SK-N-SH (cell line): Measurements from ENCODE around the gene OGDHL. TPM values are rescaled to one million over a fixed set of nuclear protein-coding genes. Genes with fewer than 3 reads are reported as not detected.

Source experiments
- CTCF ChIA-PET: fragments of 300-600, 350-600 bp; formaldehyde crosslinking; extraction: SDS; loops from one replicate; lab custom pipeline; 2021; lab: Yijun Ruan, JAX
- POLR2A ChIA-PET: fragments of 350-600 bp; sonication (Branson Sonifier 250); formaldehyde crosslinking; extraction: SDS; loops from one replicate; lab custom pipeline; 2020; ENCODE audit warnings: antibody characterized with exemption, inconsistent platforms; lab: Yijun Ruan, JAX
- DNase-seq: peaks from one replicate; pipeline ENCODE4 v3.0.0; 2012
- H2AFZ ChIP-seq: fragments of 200-600 bp; sonication (generic); 2 replicates; pipeline ENCODE4 v1.8.1; 2016; ENCODE audit warnings: antibody characterized with exemption, mild to moderate bottlenecking, low read depth
- H3F3A ChIP-seq: fragments of 200-600 bp; sonication (generic); replicated peaks from 2 replicates; pipeline ENCODE3; 2016; ENCODE audit warnings: antibody characterized with exemption, mild to moderate bottlenecking; ENCODE audit not compliant: insufficient read depth
- H3K27ac ChIP-seq, 2 experiments: fragments of 200-500 bp in 1 of 2; fragments of 200-600 bp in 1 of 2; sonication (Bioruptor generic) in 1 of 2; sonication (generic), shearing (Covaris generic) in 1 of 2; 2 replicates each; pipeline versions ENCODE4 v1.5.1 to v1.6.1; 2014 to 2016; ENCODE audit warnings: low read depth in 2 of 2, inconsistent platforms in 1 of 2, low read length in 1 of 2, mild to moderate bottlenecking in 1 of 2, mixed read lengths in 1 of 2
- H3K27me3 ChIP-seq: fragments of 200-600 bp; sonication (generic), shearing (Covaris generic); 2 replicates; pipeline ENCODE4 v1.6.1; 2016; ENCODE audit warnings: mixed run types; ENCODE audit not compliant: insufficient read depth
- H3K36me3 ChIP-seq, 2 experiments: fragments of 200-500 bp in 1 of 2; fragments of 200-600 bp in 1 of 2; sonication (Bioruptor generic) in 1 of 2; sonication (generic) in 1 of 2; replicated peaks in 1 of 2; 2 replicates each; pipeline versions ENCODE3 to v1.5.1; 2014 to 2016; ENCODE audit warnings: low read length in 1 of 2, mild to moderate bottlenecking in 1 of 2; ENCODE audit not compliant: insufficient read depth in 2 of 2, control insufficient read depth in 1 of 2
- H3K4me1 ChIP-seq, 2 experiments: fragments of 200-500 bp in 1 of 2; fragments of 200-600 bp in 1 of 2; sonication (Bioruptor generic) in 1 of 2; sonication (generic), shearing (Covaris generic) in 1 of 2; 2 replicates each; pipeline versions ENCODE4 v1.5.1 to v1.6.1; 2014 to 2016; ENCODE audit warnings: low read depth in 1 of 2, low read length in 1 of 2, mixed run types in 1 of 2; ENCODE audit not compliant: insufficient read depth in 2 of 2, control insufficient read depth in 1 of 2
- H3K4me2 ChIP-seq: fragments of 200-600 bp; sonication (generic), shearing (Covaris generic); 2 replicates; pipeline ENCODE4 v1.6.1; 2017; ENCODE audit warnings: mixed run types
- H3K4me3 ChIP-seq, 2 experiments: fragments of 200-500 bp in 1 of 2; fragments of 200-600 bp in 1 of 2; sonication (Bioruptor generic) in 1 of 2; sonication (generic), shearing (Covaris generic) in 1 of 2; 2 replicates each; pipeline versions ENCODE4 v1.5.1 to v1.8.1; 2014 to 2016; ENCODE audit warnings: low read depth in 2 of 2, inconsistent platforms in 1 of 2, low read length in 1 of 2, mild to moderate bottlenecking in 1 of 2, mixed read lengths in 1 of 2, moderate library complexity in 1 of 2
- H3K79me2 ChIP-seq: fragments of 200-600 bp; sonication (generic); 2 replicates; pipeline ENCODE4 v1.8.1; 2017; ENCODE audit warnings: mild to moderate bottlenecking; ENCODE audit not compliant: insufficient read depth
- H3K9ac ChIP-seq: fragments of 200-600 bp; sonication (generic); 2 replicates; pipeline ENCODE4 v1.6.1; 2017; ENCODE audit warnings: mixed run types
- H3K9me2 ChIP-seq: fragments of 200-600 bp; sonication (generic); 2 replicates; pipeline ENCODE4 v1.6.1; 2017; ENCODE audit warnings: mixed run types
- H3K9me3 ChIP-seq: fragments of 200-600 bp; sonication (generic); 2 replicates; pipeline ENCODE4 v1.6.1; 2017; ENCODE audit warnings: mixed run types, mild to moderate bottlenecking, moderate library complexity
- H4K20me1 ChIP-seq: fragments of 200-600 bp; sonication (generic); 2 replicates; pipeline ENCODE4 v1.6.1; 2017; ENCODE audit warnings: mild to moderate bottlenecking, mixed run types; ENCODE audit not compliant: insufficient read depth
- CHD2 ChIP-seq: fragments of 150-350 bp; IDR thresholded peaks from 2 replicates; pipeline ENCODE4 v1.6.1; 2018; ENCODE audit warnings: low read length; ENCODE audit not compliant: partially characterized antibody
- FOSL2 ChIP-seq: IDR thresholded peaks from 2 replicates; pipeline ENCODE4 v1.4.0; 2012; ENCODE audit warnings: low read depth, mild to moderate bottlenecking, moderate library complexity, borderline replicate concordance
- IRF3 ChIP-seq: fragments of 150-350 bp; IDR thresholded peaks from 2 replicates; pipeline ENCODE4 v1.6.1; 2016; ENCODE audit warnings: mild to moderate bottlenecking, low read depth, low read length
- MXI1 ChIP-seq: IDR thresholded peaks from 2 replicates; pipeline ENCODE4 v1.6.1; 2012; ENCODE audit warnings: mild to moderate bottlenecking, low read depth, low read length, improper control_type of control experiment
- NFIC ChIP-seq: IDR thresholded peaks from 2 replicates; pipeline ENCODE4 v1.4.0; 2012; ENCODE audit warnings: borderline replicate concordance
- POLR2AphosphoS5 ChIP-seq: IDR thresholded peaks from 2 replicates; pipeline ENCODE4 v1.6.1; 2012; ENCODE audit warnings: low read depth, low read length
- RCOR1 ChIP-seq: fragments of 150-350 bp; IDR thresholded peaks from 2 replicates; pipeline ENCODE4 v1.6.1; 2017; ENCODE audit warnings: antibody characterized with exemption, low read length
- RXRA ChIP-seq: IDR thresholded peaks from 2 replicates; pipeline ENCODE4 v1.4.0; 2012; ENCODE audit warnings: low read depth, mild to moderate bottlenecking, borderline replicate concordance
- SMC3 ChIP-seq: IDR thresholded peaks from 2 replicates; pipeline ENCODE4 v1.6.1; 2012; ENCODE audit warnings: low read depth, low read length, improper control_type of control experiment
- TCF12 ChIP-seq: IDR thresholded peaks from 2 replicates; pipeline ENCODE4 v1.4.0; 2012
- TEAD4 ChIP-seq: IDR thresholded peaks from 2 replicates; pipeline ENCODE4 v1.4.0; 2012; ENCODE audit warnings: mild to moderate bottlenecking, borderline replicate concordance; ENCODE audit not compliant: insufficient read depth
- YY1 ChIP-seq: IDR thresholded peaks from 2 replicates; pipeline ENCODE4 v1.4.0; 2012; ENCODE audit warnings: low read depth, mild to moderate bottlenecking
- ZBTB33 ChIP-seq: IDR thresholded peaks from 2 replicates; pipeline ENCODE4 v1.4.0; 2012; ENCODE audit warnings: low read depth, borderline replicate concordance
- WGBS: methylation state at CpG from one replicate; pipeline ENCODE4 v1.1.6; 2017; ENCODE audit warnings: low lambda C conversion rate; 5-methylcytosine and 5-hydroxymethylcytosine counted together
- polyA plus RNA-seq, 3 experiments: library from polyadenylated mRNA; depleted of rRNA; stranded (reverse); fragments of >200 nt; gene quantifications; 2 replicates each; pipeline ENCODE4 v1.2.3, GENCODE V29; 2012
- TF ChIP-seq, protein P1 (sequence below): IDR thresholded peaks from 2 replicates; pipeline ENCODE4 v1.6.1; 2012; ENCODE audit warnings: mild to moderate bottlenecking, low read depth, low read length, moderate library complexity
- TF ChIP-seq, protein P2 (sequence below): fragments of 150-350 bp; IDR thresholded peaks from 2 replicates; pipeline ENCODE4 v1.6.1; 2017; ENCODE audit warnings: antibody characterized with exemption, low read length, low read depth, borderline replicate concordance

The OGDHL gene
- polyA plus RNA-seq, 1 of the 3 experiments (the other 2 are of a cell fraction), result 25.4 TPM

DNA sequence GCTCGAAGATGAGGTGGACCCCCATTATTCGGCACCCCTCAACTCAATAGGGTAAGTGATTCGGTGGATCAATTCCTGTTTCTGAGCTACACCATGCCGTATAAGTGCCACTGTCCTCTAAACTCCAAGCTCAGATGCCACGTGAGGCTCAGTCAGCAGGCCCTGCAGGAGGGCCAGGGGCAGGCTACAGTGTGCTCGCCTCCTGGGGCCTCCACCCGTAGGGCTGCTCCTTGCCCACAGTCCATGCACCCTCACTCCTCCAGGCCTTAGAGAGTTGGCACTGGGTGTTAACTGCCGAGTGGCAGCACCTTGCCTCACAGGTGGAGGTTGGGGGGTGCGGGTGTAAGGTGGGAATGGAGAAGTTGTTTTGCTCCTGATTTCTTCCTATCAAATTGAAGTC lies 70.5 kb downstream of the OGDHL start:
- Histone ChIP-seq H3K4me1 (peaks cover 0 to 12% of the 10 kb centered on the region in 2 experiments; a peak in 1 of 4 replicates), H3F3A (no peaks in the 10 kb centered on the region), H3K27me3 (no peaks in the 10 kb centered on the region), H3K79me2 (no peaks in the 10 kb centered on the region), H3K9ac (no peak overlapping the region), H3K36me3 (no peaks in the 10 kb centered on the region), H3K9me3 (no peaks in the 10 kb centered on the region), H4K20me1 (no peaks in the 10 kb centered on the region), H3K27ac (no peak overlapping the region), H3K4me3 (no peak overlapping the region), H3K4me2 (no peak overlapping the region), H3K9me2 (no peaks in the 10 kb centered on the region), H2AFZ (no peak overlapping the region)
- no peak for DNase-seq
- TF ChIP-seq FOSL2 (no peak), RXRA (no peak), POLR2AphosphoS5 (no peak), MXI1 (no peak), TEAD4 (no peak), CHD2 (no peak), NFIC (no peak), YY1 (no peak), RCOR1 (no peak), SMC3 (no peak), ZBTB33 (no peak), IRF3 (no peak), TCF12 (no peak)
- TF ChIP-seq, protein P1, sequence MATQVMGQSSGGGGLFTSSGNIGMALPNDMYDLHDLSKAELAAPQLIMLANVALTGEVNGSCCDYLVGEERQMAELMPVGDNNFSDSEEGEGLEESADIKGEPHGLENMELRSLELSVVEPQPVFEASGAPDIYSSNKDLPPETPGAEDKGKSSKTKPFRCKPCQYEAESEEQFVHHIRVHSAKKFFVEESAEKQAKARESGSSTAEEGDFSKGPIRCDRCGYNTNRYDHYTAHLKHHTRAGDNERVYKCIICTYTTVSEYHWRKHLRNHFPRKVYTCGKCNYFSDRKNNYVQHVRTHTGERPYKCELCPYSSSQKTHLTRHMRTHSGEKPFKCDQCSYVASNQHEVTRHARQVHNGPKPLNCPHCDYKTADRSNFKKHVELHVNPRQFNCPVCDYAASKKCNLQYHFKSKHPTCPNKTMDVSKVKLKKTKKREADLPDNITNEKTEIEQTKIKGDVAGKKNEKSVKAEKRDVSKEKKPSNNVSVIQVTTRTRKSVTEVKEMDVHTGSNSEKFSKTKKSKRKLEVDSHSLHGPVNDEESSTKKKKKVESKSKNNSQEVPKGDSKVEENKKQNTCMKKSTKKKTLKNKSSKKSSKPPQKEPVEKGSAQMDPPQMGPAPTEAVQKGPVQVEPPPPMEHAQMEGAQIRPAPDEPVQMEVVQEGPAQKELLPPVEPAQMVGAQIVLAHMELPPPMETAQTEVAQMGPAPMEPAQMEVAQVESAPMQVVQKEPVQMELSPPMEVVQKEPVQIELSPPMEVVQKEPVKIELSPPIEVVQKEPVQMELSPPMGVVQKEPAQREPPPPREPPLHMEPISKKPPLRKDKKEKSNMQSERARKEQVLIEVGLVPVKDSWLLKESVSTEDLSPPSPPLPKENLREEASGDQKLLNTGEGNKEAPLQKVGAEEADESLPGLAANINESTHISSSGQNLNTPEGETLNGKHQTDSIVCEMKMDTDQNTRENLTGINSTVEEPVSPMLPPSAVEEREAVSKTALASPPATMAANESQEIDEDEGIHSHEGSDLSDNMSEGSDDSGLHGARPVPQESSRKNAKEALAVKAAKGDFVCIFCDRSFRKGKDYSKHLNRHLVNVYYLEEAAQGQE, result no peak
- TF ChIP-seq, protein P2, sequence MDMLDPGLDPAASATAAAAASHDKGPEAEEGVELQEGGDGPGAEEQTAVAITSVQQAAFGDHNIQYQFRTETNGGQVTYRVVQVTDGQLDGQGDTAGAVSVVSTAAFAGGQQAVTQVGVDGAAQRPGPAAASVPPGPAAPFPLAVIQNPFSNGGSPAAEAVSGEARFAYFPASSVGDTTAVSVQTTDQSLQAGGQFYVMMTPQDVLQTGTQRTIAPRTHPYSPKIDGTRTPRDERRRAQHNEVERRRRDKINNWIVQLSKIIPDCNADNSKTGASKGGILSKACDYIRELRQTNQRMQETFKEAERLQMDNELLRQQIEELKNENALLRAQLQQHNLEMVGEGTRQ, result no peak
- 55% methylated on average over 8 of the region's 9 CpGs for WGBS
- POLR2A ChIA-PET, result interaction anchor here (0.6 kb wide), 1 partner anchor 429 kb away, joined by 3 read pairs; no protein-coding TSS in a partner anchor
- CTCF ChIA-PET, result interaction anchor here (1.0 to 2.1 kb wide), 3 partner anchors 22 to 99 kb away, joined by 3 to 6 read pairs (median 4); no protein-coding TSS in a partner anchor
